GM12892 (cell line): ENCODE measurements around the gene RALGDS.

ENCODE experiments used
- POLR2A ChIP-seq: IDR thresholded peaks from 2 replicates; pipeline ENCODE4 v1.6.1; 2011; ENCODE audit warnings: low read depth, low read length, control low read depth
- POLR2AphosphoS5 ChIP-seq: IDR thresholded peaks from 2 replicates; pipeline ENCODE4 v1.6.1; 2011; ENCODE audit warnings: low read depth, low read length, control low read depth
- TAF1 ChIP-seq: IDR thresholded peaks from 2 replicates; pipeline ENCODE4 v1.6.1; 2011; ENCODE audit warnings: low read depth, mild to moderate bottlenecking, control low read depth, low read length, borderline replicate concordance

DNA sequence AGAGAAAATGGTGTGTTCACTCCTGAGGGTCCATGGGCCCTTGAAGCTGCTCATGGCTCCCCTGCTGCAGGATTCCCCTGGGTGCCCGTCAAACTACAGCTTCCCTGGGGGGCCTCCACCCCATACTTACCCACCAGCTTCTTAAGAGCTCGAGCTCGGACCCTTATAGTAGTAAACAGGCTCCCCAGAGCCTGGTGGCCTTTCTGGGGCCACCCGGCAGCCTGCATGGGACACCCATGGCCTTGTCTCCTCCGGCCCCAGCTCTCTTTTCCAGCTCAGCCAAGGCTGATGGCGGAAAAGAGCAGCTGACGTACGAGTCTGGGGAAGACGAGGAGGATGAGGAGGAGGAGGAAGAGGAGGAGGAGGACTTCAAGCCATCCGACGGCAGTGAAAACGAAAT lies 63.5 kb downstream of the RALGDS start:
- TF ChIP-seq POLR2A = no peak
- no peak for TF ChIP-seq POLR2AphosphoS5
- TF ChIP-seq TAF1 = no peak
